ENCODE measurements around the gene HNRNPA3. TPM values are rescaled to one million over a fixed set of nuclear protein-coding genes. Genes with fewer than 3 reads are reported as not detected.
"Not testable (repeated sequence)": the region's sequence is repeated elsewhere in the genome, so short reads cannot be mapped to it uniquely, and the experiment has no call there.

The HNRNPA3 gene
- total RNA-seq, 1 donor from 2014 or later, result 359 TPM

DNA sequence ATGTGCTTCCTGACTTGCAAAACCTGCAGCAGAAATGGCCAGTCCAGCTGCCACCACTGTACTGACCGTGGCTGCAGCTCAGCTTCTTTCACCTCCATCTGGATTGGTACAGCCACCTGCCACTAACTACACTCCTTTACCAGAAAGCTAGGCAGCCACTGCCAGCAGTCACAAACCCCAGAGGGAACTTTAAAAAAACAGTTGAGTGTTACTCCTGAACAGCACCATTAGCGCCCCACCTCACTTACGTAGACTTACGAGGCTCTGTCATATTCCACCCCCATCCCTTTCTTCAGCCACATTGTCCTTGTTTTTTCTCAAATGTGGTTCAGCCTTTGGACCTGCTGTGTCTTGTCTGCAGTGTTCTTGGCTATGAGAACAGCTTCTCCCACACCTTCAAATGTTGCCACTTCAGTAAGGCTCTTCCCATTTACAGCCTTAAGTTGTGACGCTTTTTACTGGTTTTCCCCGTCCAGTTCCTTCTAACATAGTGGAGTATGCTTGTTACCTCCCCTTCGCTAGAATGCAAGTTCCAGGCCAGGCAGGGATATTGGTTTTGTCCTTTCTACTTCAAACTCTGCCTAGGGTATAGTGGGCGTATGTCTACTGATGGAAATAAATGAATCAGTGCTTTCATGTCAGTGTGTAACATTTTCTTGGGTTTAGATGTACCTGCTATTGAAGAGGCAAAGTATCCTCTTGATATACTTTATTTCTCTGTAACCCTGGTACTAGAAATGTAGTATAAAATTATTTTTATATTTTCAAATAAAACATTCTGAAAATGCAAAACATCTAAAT, 17.0 kb downstream of the HNRNPA3 start:
- intact Hi-C loops (cut with micrococcal nuclease), result no loop called here

- intact Hi-C loops (cut with micrococcal nuclease), result no loop called here
Observed at GRCh38 chr2:177231270-177231669, 18.7 kb downstream of the HNRNPA3 start.

DNA sequence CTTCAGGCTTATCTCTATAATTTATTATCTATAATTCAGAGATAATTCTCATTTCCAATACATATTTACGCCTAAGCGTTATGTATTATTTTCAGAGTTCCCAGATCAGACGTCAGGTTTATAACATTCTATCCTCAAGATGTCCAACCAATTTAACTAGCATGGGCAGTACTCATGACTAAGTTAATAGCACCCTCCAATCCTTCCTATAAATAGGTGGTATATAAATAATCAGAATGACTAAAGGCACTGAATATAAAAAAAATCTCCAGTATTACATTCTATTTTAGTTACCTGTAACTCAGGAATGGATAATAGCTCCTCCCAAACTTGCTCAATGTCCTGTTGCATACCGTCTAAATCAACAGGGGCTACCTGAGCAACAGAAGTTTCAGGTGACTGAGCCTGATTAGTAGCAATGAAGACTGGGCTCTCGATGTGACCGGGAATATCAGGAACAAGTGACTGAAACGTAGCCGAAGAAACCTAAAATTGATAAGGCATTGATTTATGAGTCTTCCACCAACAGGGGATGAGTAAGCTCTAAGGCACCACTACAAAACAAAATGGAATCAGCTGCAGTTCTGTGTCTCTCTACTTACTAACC, 19.6 kb downstream of the HNRNPA3 start:
- intact Hi-C loops (cut with micrococcal nuclease), result no loop called here

GRCh38 chr2:177234267-177234666, 21.7 kb downstream of the HNRNPA3 start:
- intact Hi-C loops (cut with micrococcal nuclease), result no loop called here

DNA sequence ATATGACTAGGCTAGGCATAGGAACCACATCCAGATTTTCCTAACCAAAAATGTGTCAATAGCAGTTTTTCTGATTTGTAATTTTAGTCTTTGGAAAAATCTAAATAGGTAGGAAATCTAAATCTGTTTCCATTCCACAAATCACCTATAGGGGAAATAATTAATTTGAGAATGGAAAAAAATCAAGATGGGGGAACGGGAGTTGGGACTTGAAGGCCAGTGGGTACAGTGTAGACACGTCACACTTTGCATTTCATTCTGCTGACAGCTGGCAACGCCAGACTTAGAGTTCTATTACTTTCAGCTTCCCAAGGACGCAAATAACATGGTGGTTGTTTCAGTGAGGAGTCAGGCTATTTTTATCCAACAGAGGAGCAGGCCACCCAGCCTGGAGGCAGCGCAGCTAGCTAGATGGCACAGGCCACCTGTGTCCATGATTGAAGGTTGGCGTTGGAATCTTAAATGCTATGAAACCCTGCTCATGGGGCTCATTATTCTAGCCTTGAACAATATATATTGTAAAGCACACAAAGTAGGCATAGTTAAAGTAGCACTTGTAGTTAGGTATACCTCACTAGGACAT, 23.4 kb downstream of the HNRNPA3 start:
- intact Hi-C loops (cut with micrococcal nuclease), result no loop called here

DNA sequence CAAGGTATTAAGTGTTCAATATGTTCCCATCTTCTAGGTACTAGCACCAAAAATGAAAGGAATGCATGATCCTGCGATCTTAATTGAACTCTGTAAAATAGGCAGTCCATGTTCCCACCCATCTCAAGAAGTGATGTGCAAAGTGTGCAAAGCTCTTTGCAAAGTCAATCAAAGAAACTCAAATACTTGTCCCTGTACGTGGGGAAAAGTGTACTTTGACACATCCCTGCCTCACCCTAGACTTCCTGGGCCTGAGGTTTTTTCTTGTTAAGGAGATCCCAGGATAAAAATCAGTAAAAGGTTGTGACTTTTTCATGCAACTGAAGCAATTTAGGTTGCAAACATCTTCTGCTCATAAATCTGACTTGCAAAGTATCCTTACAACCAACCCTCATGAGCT, 25.3 kb downstream of the HNRNPA3 start:
- intact Hi-C loops (cut with micrococcal nuclease), result no loop called here

- intact Hi-C loops (cut with micrococcal nuclease), result no loop called here
Observed at GRCh38 chr2:177239053-177239452, 26.5 kb downstream of the HNRNPA3 start.

DNA sequence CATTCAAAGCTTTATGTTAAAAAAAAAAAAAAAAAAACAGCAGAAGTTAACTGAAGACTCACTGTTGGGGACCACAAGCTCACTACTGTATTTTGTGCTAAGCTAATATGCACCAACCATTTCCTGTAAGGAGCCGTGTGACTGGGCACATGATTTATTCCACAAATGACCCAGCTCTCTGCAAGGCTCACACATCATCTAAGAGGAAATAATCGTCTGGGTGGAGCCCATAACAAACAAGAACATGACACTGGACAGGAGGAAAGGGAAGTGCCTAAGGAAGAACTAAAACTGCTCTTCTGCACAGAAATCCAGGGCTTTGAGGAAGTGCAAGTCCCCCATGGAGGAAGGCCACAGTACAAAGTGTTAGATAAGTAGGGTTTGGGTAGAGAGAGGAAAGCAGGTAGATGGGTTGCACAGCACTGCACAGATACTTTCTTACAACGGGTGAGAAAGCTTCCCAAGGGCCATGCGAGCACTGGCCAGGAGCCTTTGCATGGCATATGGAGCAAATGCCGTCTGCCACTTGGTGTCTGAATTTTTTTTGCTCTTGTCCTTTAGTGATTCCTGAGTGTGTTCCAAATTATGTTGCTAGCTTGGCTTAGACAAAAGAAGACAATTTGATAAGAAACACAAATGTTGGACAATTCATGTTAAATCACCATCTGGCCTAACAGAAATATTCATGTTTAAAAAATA, 27.5 kb downstream of the HNRNPA3 start:
- intact Hi-C loops (cut with micrococcal nuclease), result loop anchor here (1.0 to 2.0 kb wide), 2 partner anchors 23 to 27 kb away; partner anchors contain the start of gene HNRNPA3

GRCh38 chr2:177241711-177242120, 29.1 kb downstream of the HNRNPA3 start:
- intact Hi-C loops (cut with micrococcal nuclease), result loop anchor here (1.0 to 2.0 kb wide), 2 partner anchors 11 to 29 kb away; partner anchors contain the start of gene HNRNPA3

- intact Hi-C loops (cut with micrococcal nuclease), result loop anchor here (1.0 kb wide), 1 partner anchor 10 kb away; no protein-coding TSS in a partner anchor
Observed at GRCh38 chr2:177242121-177242987, 29.8 kb downstream of the HNRNPA3 start.

GRCh38 chr2:177243073-177243472, 30.5 kb downstream of the HNRNPA3 start:
- intact Hi-C loops (cut with micrococcal nuclease), result no loop called here

GRCh38 chr2:177243476-177243875, 30.9 kb downstream of the HNRNPA3 start:
- intact Hi-C loops (cut with micrococcal nuclease), result no loop called here

- intact Hi-C loops (cut with micrococcal nuclease), result no loop called here
Observed at GRCh38 chr2:177244244-177244771, 31.7 kb downstream of the HNRNPA3 start.

GRCh38 chr2:177245010-177245422, 32.4 kb downstream of the HNRNPA3 start:
- intact Hi-C loops (cut with micrococcal nuclease), result no loop called here

GRCh38 chr2:177246000-177246399, 33.4 kb downstream of the HNRNPA3 start:
- intact Hi-C loops (cut with micrococcal nuclease), result no loop called here

- intact Hi-C loops (cut with micrococcal nuclease), result not testable (repeated sequence)
Observed at GRCh38 chr2:177246523-177247030, 34.0 kb downstream of the HNRNPA3 start.

GRCh38 chr2:177247693-177248262, 35.2 kb downstream of the HNRNPA3 start:
- intact Hi-C loops (cut with micrococcal nuclease), result no loop called here

GRCh38 chr2:177249038-177249437, 36.4 kb downstream of the HNRNPA3 start:
- intact Hi-C loops (cut with micrococcal nuclease), result no loop called here

DNA sequence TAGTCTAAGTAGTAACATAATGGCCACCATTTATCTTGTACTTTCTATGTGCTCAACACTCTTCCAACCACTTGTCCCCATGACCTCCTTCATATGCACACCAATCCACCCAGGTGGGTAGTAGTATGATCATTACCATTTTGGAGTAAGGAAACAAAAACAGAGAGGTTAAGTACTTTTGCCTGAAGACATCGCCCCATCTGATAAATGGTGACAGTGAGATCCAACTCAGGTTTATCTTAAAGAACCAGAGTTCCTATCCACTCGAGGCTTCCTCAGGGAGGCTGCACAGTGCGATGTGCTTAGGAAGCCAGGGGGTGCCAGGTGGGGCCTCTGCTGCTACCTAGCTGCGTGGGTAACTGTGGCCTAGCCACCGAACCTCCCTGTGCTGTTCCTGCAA, 37.9 kb downstream of the HNRNPA3 start:
- intact Hi-C loops (cut with micrococcal nuclease), result loop anchor here (5.0 kb wide), 1 partner anchor 42 kb away; no protein-coding TSS in a partner anchor

DNA sequence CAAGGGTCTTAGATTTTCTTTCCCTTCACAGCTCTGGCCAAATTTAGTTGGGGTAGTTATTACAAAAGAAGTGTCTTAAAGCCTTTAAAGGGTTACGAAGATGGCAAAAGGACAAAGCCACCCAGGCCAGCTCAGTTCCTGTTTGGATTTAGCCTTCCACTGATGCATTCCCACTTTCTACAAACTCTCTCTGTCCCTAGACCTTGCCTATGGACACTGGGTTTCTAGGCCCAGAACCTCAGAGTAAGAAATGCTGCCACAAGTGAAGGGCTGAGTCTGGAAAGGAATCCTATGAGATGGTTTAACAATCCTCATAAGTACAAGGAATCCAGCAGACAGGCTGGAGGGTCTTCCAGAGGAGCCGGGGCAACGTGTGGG, 38.6 kb downstream of the HNRNPA3 start:
- intact Hi-C loops (cut with micrococcal nuclease), result loop anchor here (5.0 kb wide), 1 partner anchor 41 kb away; no protein-coding TSS in a partner anchor

Measured in T-helper 2 cell treated with Interferon-gamma antibody and Interleukin-4, amounts not matched to agents 100 ng/mL and 5 ng/mL, for 36 hours (primary cell).